Ishikawa (cell line): Measurements from ENCODE around the gene QSOX2.

Experiments
- CEBPB ChIP-seq: IDR thresholded peaks from 2 replicates; pipeline ENCODE4 v1.6.1; 2012
- EGR1 ChIP-seq: IDR thresholded peaks from 2 replicates; pipeline ENCODE4 v1.6.1; 2012
- NFIC ChIP-seq: IDR thresholded peaks from 2 replicates; pipeline ENCODE4 v1.6.1; 2012
- RAD21 ChIP-seq: IDR thresholded peaks from 2 replicates; pipeline ENCODE4 v1.6.1; 2012; ENCODE audit warnings: low read depth
- TAF1 ChIP-seq: IDR thresholded peaks from 2 replicates; pipeline ENCODE4 v1.6.1; 2012; ENCODE audit warnings: low read depth, mild to moderate bottlenecking
- ZBTB7A ChIP-seq: IDR thresholded peaks from 2 replicates; pipeline ENCODE4 v1.6.1; 2012; ENCODE audit warnings: low read depth

DNA sequence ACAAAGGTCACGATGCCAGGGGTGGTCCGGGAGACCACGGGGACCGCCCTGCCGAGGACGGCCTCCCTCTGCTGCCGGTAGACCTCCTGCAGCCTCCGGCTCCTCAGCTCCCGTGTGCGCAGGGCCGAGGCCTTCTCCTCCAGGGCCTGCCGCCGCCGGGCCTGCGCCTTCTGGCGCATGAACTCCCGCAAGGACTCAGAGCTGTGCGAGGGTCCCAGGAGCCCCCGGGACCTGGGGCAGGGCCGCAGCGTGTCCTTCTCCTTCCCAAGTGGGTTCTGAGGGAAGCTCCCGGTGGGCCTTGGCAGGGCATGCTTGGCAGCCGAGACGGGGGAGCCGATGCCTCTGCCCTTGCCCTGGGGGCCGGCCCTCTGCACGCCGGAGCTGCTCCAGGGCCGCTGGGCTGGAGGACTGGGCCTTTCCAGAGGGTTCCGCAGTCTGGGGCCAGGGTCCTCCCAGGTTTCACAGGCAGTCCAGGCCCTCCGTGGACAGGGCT lies 44.9 kb upstream of the QSOX2 start:
- TF ChIP-seq RAD21 = no peak
- no peak for TF ChIP-seq TAF1
- no peak for TF ChIP-seq ZBTB7A
- no peak for TF ChIP-seq CEBPB
- no peak for TF ChIP-seq NFIC
- TF ChIP-seq EGR1 = no peak
